Esophagus squamous epithelium (tissue), 5 donors: ENCODE data around the gene ABHD12. TPM values are rescaled to one million over a fixed set of nuclear protein-coding genes. Genes with fewer than 3 reads are reported as not detected.

ENCODE experiments used
- DNase-seq: peaks from one replicate; lab custom pipeline; 2025; lab: John Stamatoyannopoulos, UW
- H3K27ac ChIP-seq, 4 donors: fragments of 200-600 bp; sonication (generic); one replicate each; pipeline ENCODE4 v1.5.1; 2016 to 2019; ENCODE audit warnings: mild to moderate bottlenecking in 1 of 4
- H3K27me3 ChIP-seq, 4 donors: fragments of 200-600 bp; sonication (generic); 1 replicate in 3 of 4; 2 replicates in 1 of 4; pipeline versions ENCODE4 v1.5.1 to v1.6.0; 2017 to 2021; ENCODE audit warnings: antibody characterized with exemption in 1 of 4
- H3K36me3 ChIP-seq, 3 donors: fragments of 200-600 bp; sonication (generic); one replicate each; pipeline ENCODE4 v1.5.1; 2016 to 2019
- H3K4me1 ChIP-seq, 3 donors: fragments of 200-600 bp; sonication (generic); one replicate each; pipeline ENCODE4 v1.5.1; 2017 to 2019
- H3K4me3 ChIP-seq, 4 donors: fragments of 200-600 bp; sonication (generic); 1 replicate in 3 of 4; 2 replicates in 1 of 4; pipeline ENCODE4 v1.5.1; 2016 to 2019; ENCODE audit warnings: mild to moderate bottlenecking in 2 of 4, moderate library complexity in 1 of 4
- H3K9me3 ChIP-seq, 3 donors: fragments of 200-600 bp; sonication (generic); one replicate each; pipeline ENCODE4 v1.5.1; 2016 to 2019
- CTCF ChIP-seq, 6 experiments: fragments of 450-650 bp in 4 of 6; fragments of 200-600 bp in 2 of 6; sonication (generic) in 2 of 6; IDR thresholded peaks; one replicate each; pipeline ENCODE4 v1.5.1; 2016 to 2019; ENCODE audit warnings: antibody characterized with exemption in 6 of 6, mild to moderate bottlenecking in 4 of 6, moderate library complexity in 4 of 6
- POLR2A ChIP-seq, 4 donors: fragments of 450-650 bp; IDR thresholded peaks; one replicate each; pipeline ENCODE4 v1.6.1; 2017; ENCODE audit warnings: antibody characterized with exemption in 4 of 4, mild to moderate bottlenecking in 4 of 4, moderate library complexity in 3 of 4
- WGBS, 2 donors: methylation state at CpG; one replicate each; pipeline ENCODE4 v1.1.5; 2018; 5-methylcytosine and 5-hydroxymethylcytosine counted together
- intact Hi-C: fragments of 100-400 bp; cut with DNase I; formaldehyde crosslinking; loops from one replicate; pipeline ENCODE4 v1.15.0; 2022
- small RNA-seq, 4 donors: library from RNA; depleted of rRNA; stranded (forward); fragments of <200 nt; gene quantifications; one replicate each; pipeline ENCODE3, GENCODE V24; 2016
- total RNA-seq, 4 donors: library from RNA; depleted of rRNA; stranded (reverse); fragments of >200 nt; gene quantifications; one replicate each; pipeline ENCODE4 v1.1.0, GENCODE V29; 2016
- donor health status: DM: yes; HTN: yes; CAD: no.

ABHD12 gene
- total RNA-seq, 4 donors from 2014 or later = 23.8 to 62.1 (median 36.4) TPM

- H3K4me3 ChIP-seq = peak overlapping the region in 1 of 4 donors; percentile 87
- peak overlapping the region; percentile 11 to 95 (median 54) for H3K27ac ChIP-seq
- intact Hi-C loops = no loop called here
- peaks cover 9 to 94% (median 47%) of the 10 kb centered on the region in 3 donors for H3K4me1 ChIP-seq
- H3K9me3 ChIP-seq = no peaks in the 10 kb centered on the region
- TF ChIP-seq CTCF (IDR thresholded peaks at IDR 0.05) = no peak
- TF ChIP-seq POLR2A (IDR thresholded peaks at IDR 0.05) = no peak
- DNase-seq = no peak
- H3K36me3 ChIP-seq = peaks cover 0 to 24% (median 0%) of the 10 kb centered on the region in 3 donors
- 58 to 94% methylated on average over 4 to 5 of the region's 6 CpGs for WGBS, 2 donors
- no peaks in the 10 kb centered on the region for H3K27me3 ChIP-seq
Measured at GRCh38 chr20:25252230-25252651, 138.4 kb downstream of the ABHD12 start.

- DNase-seq = no peak
- intact Hi-C loops = no loop called here
- H3K36me3 ChIP-seq = peaks cover 0 to 24% (median 0%) of the 10 kb centered on the region in 3 donors
- H3K27ac ChIP-seq = peak overlapping the region in 3 of 4 donors; percentile 11 to 95 (median 91)
- H3K9me3 ChIP-seq = no peaks in the 10 kb centered on the region
- H3K4me1 ChIP-seq = peaks cover 9 to 94% (median 52%) of the 10 kb centered on the region in 3 donors
- no peak for TF ChIP-seq CTCF (IDR thresholded peaks at IDR 0.05)
- TF ChIP-seq POLR2A (IDR thresholded peaks at IDR 0.05) = no peak
- no peaks in the 10 kb centered on the region for H3K27me3 ChIP-seq
- peak overlapping the region in 1 of 4 donors; percentile 87 for H3K4me3 ChIP-seq
- 64 to 81% methylated on average over 4 of the region's 4 CpGs for WGBS, 2 donors
Measured at GRCh38 chr20:25251558-25251957, 139.1 kb downstream of the ABHD12 start.

GRCh38 chr20:25251019-25251418 is 139.6 kb downstream of the ABHD12 start:
- peaks cover 9 to 94% (median 48%) of the 10 kb centered on the region in 3 donors for H3K4me1 ChIP-seq
- no peak for TF ChIP-seq POLR2A (IDR thresholded peaks at IDR 0.05)
- no peak for TF ChIP-seq CTCF (IDR thresholded peaks at IDR 0.05)
- 70 to 81% methylated on average over 9 of the region's 9 CpGs for WGBS, 2 donors
- DNase-seq = no peak
- peak overlapping the region in 2 of 4 donors; percentile 87 to 96 for H3K4me3 ChIP-seq
- intact Hi-C loops = no loop called here
- H3K36me3 ChIP-seq = peaks cover 0 to 24% (median 0%) of the 10 kb centered on the region in 3 donors
- H3K27ac ChIP-seq = peak overlapping the region in 3 of 4 donors; percentile 11 to 95 (median 91)
- H3K9me3 ChIP-seq = no peaks in the 10 kb centered on the region
- no peaks in the 10 kb centered on the region for H3K27me3 ChIP-seq

GRCh38 chr20:25250508-25250907 is 140.1 kb downstream of the ABHD12 start:
- no peaks in the 10 kb centered on the region for H3K27me3 ChIP-seq
- intact Hi-C loops = no loop called here
- peaks cover 9 to 90% (median 43%) of the 10 kb centered on the region in 3 donors for H3K4me1 ChIP-seq
- 53 to 68% methylated on average over 3 of the region's 3 CpGs for WGBS, 2 donors
- H3K27ac ChIP-seq = peak overlapping the region; percentile 72 to 97 (median 93)
- DNase-seq = no peak
- no peaks in the 10 kb centered on the region for H3K9me3 ChIP-seq
- no peak for TF ChIP-seq POLR2A (IDR thresholded peaks at IDR 0.05)
- no peak for TF ChIP-seq CTCF (IDR thresholded peaks at IDR 0.05)
- H3K4me3 ChIP-seq = peak overlapping the region; percentile 14 to 96 (median 88)
- peaks cover 0 to 22% (median 0%) of the 10 kb centered on the region in 3 donors for H3K36me3 ChIP-seq

Small RNA genes lying within 50 kb of the gene (small RNA-seq; reads per million reads assigned to genes)
- 0 to 0.42 (median 0) reads per million in 4 donors for gene AL121772.2

Other genes starting within 250 kb of the ABHD12 start
- gene ENTPD6, start 195.1 kb downstream of the ABHD12 start, total RNA-seq = 10 to 100 TPM; 26.5 to 48.4 (median 40.2) TPM
- gene PYGB, start 142.8 kb downstream of the ABHD12 start, total RNA-seq = 100 to 1,000 TPM in 2 of 4 donors, 10 to 100 TPM in 2; 70.8 to 127 (median 95.6) TPM
- 10 to 100 TPM in 1 of 4 donors, 1 to 10 TPM in 3; 3.4 to 12.9 (median 6.4) TPM for gene GINS1, start 16.8 kb upstream of the ABHD12 start, total RNA-seq
- gene NINL, start 194.7 kb upstream of the ABHD12 start, total RNA-seq = 10 to 100 TPM in 1 of 4 donors, 1 to 10 TPM in 3; 2.5 to 11.6 (median 4.7) TPM
- gene NANP, start 233.2 kb upstream of the ABHD12 start, total RNA-seq = 1 to 10 TPM; 2.1 to 5.4 (median 4.8) TPM